Measurements from ENCODE around the gene MUC4.
"Not testable (repeated sequence)": the region's sequence is repeated elsewhere in the genome, so short reads cannot be mapped to it uniquely, and the experiment has no call there.

MUC4 gene

GRCh38 chr3:195746346-195746745, 65.4 kb downstream of the MUC4 start:
- DNase-seq (ENCODE audit: extremely low spot score) = no peak
- ChIA-PET POLR2A (no interaction called here), CTCF (interaction anchor here (1.4 to 1.7 kb wide), 2 partner anchors 10 to 38 kb away, joined by 5 read pairs; no protein-coding TSS in a partner anchor)
- no peak for TF ChIP-seq CTCF (IDR thresholded peaks at IDR 0.05; ENCODE audit: control extremely low read depth, extremely low read depth, low read depth, missing control alignments)

- ChIA-PET POLR2A (no interaction called here), CTCF (interaction anchor here (2.5 kb wide), 1 partner anchor 14 kb away, joined by 9 read pairs; no protein-coding TSS in a partner anchor)
- TF ChIP-seq CTCF (IDR thresholded peaks at IDR 0.05; ENCODE audit: control extremely low read depth, extremely low read depth, low read depth, missing control alignments) = no peak
- DNase-seq (ENCODE audit: extremely low spot score) = no peak
These were observed 67.3 kb downstream of the MUC4 start for GRCh38 chr3:195744437-195744836.

- POLR2A ChIA-PET = no interaction called here
- TF ChIP-seq CTCF (IDR thresholded peaks at IDR 0.05; ENCODE audit: control extremely low read depth, extremely low read depth, low read depth, missing control alignments) = no peak
- no peak for DNase-seq (ENCODE audit: extremely low spot score)
- CTCF ChIA-PET = interaction anchor here (1.0 to 3.5 kb wide), 7 partner anchors 8 to 175 kb away, joined by 3 to 14 read pairs (median 5); no protein-coding TSS in a partner anchor
These were observed 72.1 kb downstream of the MUC4 start for GRCh38 chr3:195739561-195740111.

- ChIA-PET CTCF (interaction anchor here (1.0 to 3.5 kb wide), 8 partner anchors 9 to 231 kb away, joined by 3 to 14 read pairs (median 4); no protein-coding TSS in a partner anchor), POLR2A (no interaction called here)
- DNase-seq (ENCODE audit: extremely low spot score) = no peak
- no peak for TF ChIP-seq CTCF (IDR thresholded peaks at IDR 0.05; ENCODE audit: control extremely low read depth, extremely low read depth, low read depth, missing control alignments)
These were observed 73.3 kb downstream of the MUC4 start for GRCh38 chr3:195738274-195739044.

GRCh38 chr3:195737782-195738181, 73.9 kb downstream of the MUC4 start:
- ChIA-PET POLR2A (interaction anchor here (0.5 kb wide), 1 partner anchor 196 kb away, joined by 3 read pairs; no protein-coding TSS in a partner anchor), CTCF (interaction anchor here (0.7 to 3.5 kb wide), 7 partner anchors 9 to 231 kb away, joined by 3 to 14 read pairs (median 4); no protein-coding TSS in a partner anchor)
- not testable (repeated sequence) for DNase-seq (ENCODE audit: extremely low spot score)

GRCh38 chr3:195736866-195737490, 74.8 kb downstream of the MUC4 start:
- DNase-seq (ENCODE audit: extremely low spot score) = no peak
- ChIA-PET CTCF (interaction anchor here (0.7 to 3.5 kb wide), 7 partner anchors 9 to 230 kb away, joined by 3 to 14 read pairs (median 4); no protein-coding TSS in a partner anchor), POLR2A (no interaction called here)
- no peak for TF ChIP-seq CTCF (IDR thresholded peaks at IDR 0.05; ENCODE audit: control extremely low read depth, extremely low read depth, low read depth, missing control alignments)

Measured in GM10248 (cell line).